Suprapubic skin (tissue), 3 donors: ENCODE data around the gene CDH5.

ENCODE experiments used
- CTCF ChIP-seq, 2 donors: fragments of 200-600 bp in 1 of 2; fragments of 450-650 bp in 1 of 2; sonication (generic) in 1 of 2; IDR thresholded peaks; one replicate each; pipeline ENCODE4 v1.5.1; 2016 to 2019; ENCODE audit warnings: antibody characterized with exemption in 2 of 2, mild to moderate bottlenecking in 1 of 2, moderate library complexity in 1 of 2
- EP300 ChIP-seq: sonication (generic); formaldehyde crosslinking; IDR thresholded peaks from one replicate; pipeline ENCODE4 v1.6.1; 2017; ENCODE audit warnings: antibody characterized with exemption

- no peak for TF ChIP-seq CTCF (IDR thresholded peaks at IDR 0.05)
- TF ChIP-seq EP300 = no peak
Measured at GRCh38 chr16:66379571-66379941, 13.1 kb downstream of the CDH5 start.
